Choroid plexus epithelial cell (primary cell): ENCODE measurements around the gene DPPA3.
"Not testable (repeated sequence)": the region's sequence is repeated elsewhere in the genome, so short reads cannot be mapped to it uniquely, and the experiment has no call there.

Experiments
- DNase-seq: peaks from one replicate; pipeline ENCODE4 v3.0.0-alpha.2; 2010; ENCODE audit warnings: low read depth
- H3K4me3 ChIP-seq: 2 replicates; pipeline ENCODE4 v1.5.1; 2011; ENCODE audit warnings: low read depth, mild to moderate bottlenecking, control low read depth, low read length, moderate library complexity
- CTCF ChIP-seq: conservative IDR thresholded peaks from 2 replicates; pipeline ENCODE4 v1.5.1; 2011; ENCODE audit warnings: low read depth, mild to moderate bottlenecking, control low read depth, inconsistent platforms, low read length, moderate library complexity

The DPPA3 gene

GRCh38 chr12:7711133-7711532 is at the start of gene DPPA3:
DPPA3 (plus strand) TSS chr12:7711433; CDS start chr12:7711571, 138 bp downstream.
- no peak for TF ChIP-seq CTCF
- no peak for DNase-seq
- no peak within 1 kb of the TSS for H3K4me3 ChIP-seq

- no peak for TF ChIP-seq CTCF
- H3K4me3 ChIP-seq = no peak overlapping the region
- DNase-seq = no peak
Observed at GRCh38 chr12:7661741-7662140, 49.5 kb upstream of the DPPA3 start.

- no peak for TF ChIP-seq CTCF
- DNase-seq = no peak
- no peak overlapping the region for H3K4me3 ChIP-seq
Observed at GRCh38 chr12:7666595-7666994, 44.6 kb upstream of the DPPA3 start.

GRCh38 chr12:7667125-7667524 is 44.1 kb upstream of the DPPA3 start:
- peak; percentile 20 for TF ChIP-seq CTCF
- H3K4me3 ChIP-seq = no peak overlapping the region
- DNase-seq = peak; percentile 11

- no peak for DNase-seq
- no peak overlapping the region for H3K4me3 ChIP-seq
- TF ChIP-seq CTCF = no peak
Observed at GRCh38 chr12:7668171-7668570, 43.1 kb upstream of the DPPA3 start.

GRCh38 chr12:7675455-7675854 is 35.8 kb upstream of the DPPA3 start:
- H3K4me3 ChIP-seq, DNase-seq: not testable (repeated sequence)

- DNase-seq = peak; percentile 67
- TF ChIP-seq CTCF = peak; percentile 50
- H3K4me3 ChIP-seq = not testable (repeated sequence)
Observed at GRCh38 chr12:7677432-7677888, 33.8 kb upstream of the DPPA3 start.

- H3K4me3 ChIP-seq = no peak overlapping the region
- no peak for TF ChIP-seq CTCF
- DNase-seq = no peak
Observed at GRCh38 chr12:7678744-7679143, 32.5 kb upstream of the DPPA3 start.
